ENCODE results near the gene ASPA.
"Not testable (repeated sequence)": the region's sequence is repeated elsewhere in the genome, so short reads cannot be mapped to it uniquely, and the experiment has no call there.

Gene ASPA

DNA sequence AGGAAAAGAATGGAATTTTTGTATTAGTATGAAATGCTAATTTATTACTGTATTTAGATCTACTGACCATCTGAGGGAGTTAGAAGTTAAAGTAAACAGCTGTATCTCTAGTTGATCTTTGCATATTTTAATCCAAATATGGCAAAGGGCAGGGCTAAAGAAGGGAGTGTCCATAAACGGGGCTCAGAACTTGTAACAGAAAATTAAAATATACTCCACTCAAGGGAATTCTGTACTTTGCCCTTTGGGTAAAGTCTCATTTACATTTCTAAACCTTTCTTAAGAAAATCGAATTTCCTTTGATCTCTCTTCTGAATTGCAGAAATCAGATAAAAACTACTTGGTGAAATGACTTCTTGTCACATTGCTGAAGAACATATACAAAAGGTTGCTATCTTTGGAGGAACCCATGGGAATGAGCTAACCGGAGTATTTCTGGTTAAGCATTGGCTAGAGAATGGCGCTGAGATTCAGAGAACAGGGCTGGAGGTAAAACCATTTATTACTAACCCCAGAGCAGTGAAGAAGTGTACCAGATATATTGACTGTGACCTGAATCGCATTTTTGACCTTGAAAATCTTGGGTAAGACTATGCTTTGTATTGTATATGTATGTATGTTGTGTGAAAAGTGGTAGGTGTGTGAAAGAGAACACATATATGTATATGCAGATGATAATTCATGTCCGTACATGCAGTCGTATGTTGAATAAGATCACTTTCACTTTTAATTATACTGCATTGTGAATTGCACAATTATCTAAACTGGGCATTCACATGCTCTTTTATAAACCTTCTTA, at the start of gene ASPA:
Gene ASPA (plus strand): TSS at position 186 of the 799 bp plus-strand sequence. CDS start 163 bp downstream, at position 349.
- no peak for DNase-seq

GRCh38 chr17:3433215-3433614, 42.6 kb upstream of the ASPA start:
- peak in 1 of 2 experiments; percentile 17 for DNase-seq

DNA sequence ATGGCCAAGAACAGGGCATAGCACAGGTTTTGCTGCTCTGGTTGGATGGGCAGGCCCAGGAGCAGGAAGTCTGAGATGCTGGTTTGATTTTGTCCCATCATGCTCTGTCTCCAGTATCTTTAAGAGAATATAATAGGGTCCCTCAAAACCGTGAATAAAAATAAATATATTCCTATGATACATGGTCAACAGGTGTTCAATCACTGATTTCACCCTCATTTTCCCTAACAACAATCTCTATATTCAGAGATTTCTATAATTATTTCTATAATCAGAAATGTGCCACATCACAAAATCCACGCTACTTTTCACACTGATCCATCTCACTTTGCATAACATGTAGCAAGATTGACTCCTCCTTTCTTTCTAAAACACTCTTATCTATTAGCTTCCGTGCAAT, 42.1 kb upstream of the ASPA start, which contains the start of gene OR1E2:
Gene OR1E2 (minus strand): TSS at position 101 of the 400 bp plus-strand sequence. CDS start 0 bp downstream, at position 101.
- DNase-seq: no peak

DNA sequence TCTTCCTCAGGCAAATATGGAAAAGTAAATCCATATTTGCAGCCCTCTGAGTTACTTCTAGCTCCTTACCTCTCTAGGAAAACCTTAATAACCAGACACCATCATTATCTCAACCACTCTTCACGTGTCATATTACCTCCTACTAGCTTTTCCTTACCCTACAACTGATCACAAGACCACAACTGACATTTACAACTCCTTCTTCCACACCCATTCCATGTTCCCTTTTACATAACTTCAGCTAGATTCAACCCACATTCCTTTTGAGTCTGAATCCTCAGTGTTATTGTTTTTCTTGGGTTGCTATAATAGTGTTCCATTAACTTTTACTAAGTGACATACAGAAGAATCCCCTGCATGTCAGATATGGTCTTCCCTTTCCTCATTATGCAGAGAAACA, 37.4 kb upstream of the ASPA start:
- DNase-seq: no peak

DNA sequence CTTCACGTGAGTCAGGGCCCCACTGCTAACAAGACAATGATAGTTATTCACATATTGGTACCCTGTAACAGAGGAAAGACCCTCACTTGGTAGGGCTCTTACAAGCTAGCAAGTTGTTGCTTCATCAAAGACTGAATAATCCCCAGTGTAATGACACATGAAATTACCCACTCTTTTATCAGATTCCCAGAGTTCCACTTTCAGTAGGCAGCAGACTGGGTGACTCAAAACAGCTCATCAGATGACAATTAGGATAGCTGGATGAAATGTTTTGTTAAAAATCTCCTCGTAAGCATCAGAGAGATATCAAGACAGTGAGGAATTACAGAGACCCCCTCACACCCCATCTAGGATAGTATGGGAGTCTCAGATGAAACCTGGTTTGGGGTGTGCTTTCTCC, 35.3 kb upstream of the ASPA start:
- no peak for DNase-seq

DNA sequence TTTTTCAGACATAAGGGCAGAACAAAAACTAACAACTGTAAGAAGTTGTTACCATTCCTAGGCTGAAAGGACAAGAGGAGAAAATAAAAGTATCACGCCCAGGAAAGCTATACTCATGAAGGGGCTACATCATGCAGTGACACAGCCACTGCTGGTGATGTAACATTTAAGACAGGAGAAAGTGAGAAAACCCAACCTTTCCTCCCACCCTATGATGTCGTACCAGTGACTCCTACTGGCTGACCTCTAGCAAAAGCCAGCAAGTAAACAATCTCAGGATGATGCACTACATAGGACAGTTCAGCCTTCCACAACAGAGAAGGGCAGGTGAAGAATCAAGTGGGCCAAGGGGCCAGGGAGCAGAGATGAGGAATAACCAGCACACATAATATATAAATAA, 28.2 kb upstream of the ASPA start:
- DNase-seq: no peak

GRCh38 chr17:3448059-3448665, 27.6 kb upstream of the ASPA start:
- DNase-seq: no peak

DNA sequence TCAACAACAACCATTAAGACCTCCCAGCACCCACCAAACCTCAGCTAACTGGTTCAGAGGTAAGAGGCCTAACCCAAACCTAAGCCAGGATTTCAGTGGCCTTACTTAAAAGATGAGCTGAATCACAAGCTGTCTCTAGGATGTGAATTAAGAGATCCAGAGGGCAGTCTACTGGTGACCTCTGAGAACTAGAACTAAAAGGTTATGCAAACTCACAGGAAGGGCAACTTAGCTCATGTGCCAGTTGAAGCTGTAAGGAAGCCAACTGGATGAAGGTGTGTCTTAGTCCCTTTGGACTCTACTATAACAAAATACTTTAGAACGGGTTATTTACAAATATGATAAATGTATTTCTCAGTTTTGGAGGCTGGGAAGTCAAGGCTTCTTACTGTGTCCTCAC, 9.4 kb upstream of the ASPA start:
- not testable (repeated sequence) for DNase-seq

- no peak for DNase-seq
Observed at GRCh38 chr17:3469529-3469928, 6.3 kb upstream of the ASPA start.

- no peak for DNase-seq
Observed at GRCh38 chr17:3471599-3471998, 4.2 kb upstream of the ASPA start, which contains the start of gene SPATA22. Gene SPATA22 (minus strand): TSS chr17:3471819. CDS start chr17:3469325, 2,494 bp downstream.

DNA sequence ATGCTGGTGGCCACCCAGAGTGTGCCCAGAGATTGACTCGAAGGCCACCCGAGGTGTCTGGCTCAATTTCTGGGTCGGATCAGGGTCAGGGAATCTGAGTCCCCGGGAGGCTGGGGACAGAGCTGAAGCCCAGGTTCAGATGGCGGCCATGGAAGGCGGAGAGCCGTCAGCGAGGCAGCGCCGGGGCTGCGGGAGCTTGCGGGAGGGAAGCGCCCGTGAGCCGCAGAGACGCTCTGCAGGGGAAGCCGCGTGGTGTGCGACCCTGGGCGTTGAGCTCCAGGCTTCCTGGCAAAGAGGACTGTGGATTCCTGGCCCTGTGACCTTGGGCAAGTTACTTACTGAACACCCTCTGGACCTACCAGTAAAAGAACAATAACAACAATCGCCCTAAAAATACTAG, 3.7 kb upstream of the ASPA start:
- DNase-seq: no peak

GRCh38 chr17:3474212-3474611, 1.6 kb upstream of the ASPA start:
- no peak for DNase-seq

DNA sequence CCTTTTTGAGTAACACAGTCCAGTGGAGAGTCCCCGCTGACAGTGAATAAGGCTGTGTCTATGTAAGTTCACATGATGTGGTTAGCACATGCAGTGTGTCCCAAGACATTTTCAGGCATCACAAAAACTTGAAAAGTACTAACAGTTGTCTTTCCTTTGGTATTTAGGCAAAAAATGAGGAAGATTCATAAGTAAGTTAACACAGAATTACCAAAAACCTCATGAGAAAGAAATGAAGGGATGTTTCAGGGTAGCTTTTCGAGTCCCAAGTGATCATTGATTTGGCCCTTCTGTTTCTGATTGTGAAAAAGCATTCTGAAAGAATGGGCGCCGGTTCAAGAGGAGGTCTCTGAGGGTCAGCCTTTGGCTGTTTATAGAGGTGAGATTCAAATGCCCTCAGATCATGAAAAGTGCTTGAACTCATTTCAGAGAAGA, 529 bp upstream of the ASPA start:
- DNase-seq: no peak

- no peak for DNase-seq
Observed at GRCh38 chr17:3479988-3480387, 4.2 kb downstream of the ASPA start.

DNA sequence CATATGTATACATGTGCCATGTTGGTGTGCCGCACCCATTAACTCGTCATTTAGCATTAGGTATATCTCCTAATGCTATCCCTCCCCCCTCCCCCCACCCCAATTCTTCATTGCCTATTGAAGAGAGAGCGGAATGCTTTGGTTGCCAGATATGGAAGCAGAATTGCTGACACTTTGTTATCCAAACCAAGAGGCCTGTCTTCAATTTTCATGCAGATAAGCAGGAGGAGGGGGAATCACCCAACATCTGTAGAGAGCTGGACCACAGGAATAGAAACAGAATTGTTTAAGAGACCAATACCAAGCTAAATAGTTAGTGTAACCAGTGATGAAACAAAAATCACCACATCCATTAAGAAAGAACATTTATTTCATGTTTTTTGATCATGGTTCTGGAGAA, 7.1 kb downstream of the ASPA start:
- no peak for DNase-seq

DNA sequence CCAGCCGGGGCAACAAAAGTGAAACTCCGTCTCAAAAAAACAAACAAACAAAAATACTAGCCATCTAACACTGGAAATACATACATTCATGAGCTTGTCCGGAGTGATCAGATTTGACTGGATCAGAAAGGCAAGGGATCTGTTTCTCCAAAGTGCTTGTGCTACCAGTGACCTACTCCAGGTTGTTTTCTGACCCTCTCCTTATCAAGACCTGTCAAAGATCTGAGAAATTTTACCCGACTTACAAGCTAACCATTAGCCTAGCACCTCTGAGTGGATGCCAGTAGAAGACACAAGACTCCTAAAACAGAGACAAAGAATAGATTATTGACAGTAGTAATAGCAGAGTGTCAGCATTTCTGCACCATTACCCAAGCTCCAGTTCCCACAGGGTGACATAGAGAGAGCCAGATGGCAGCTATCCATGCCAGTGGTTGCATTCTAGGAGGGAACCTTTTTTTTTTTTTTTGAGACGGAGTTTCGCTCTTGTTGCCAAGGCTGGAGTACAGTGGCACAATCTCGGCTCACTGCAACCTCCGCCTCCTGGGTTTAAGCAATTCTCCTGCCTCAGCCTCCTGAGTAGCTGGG, 9.8 kb downstream of the ASPA start:
- DNase-seq: no peak

- no peak for DNase-seq
Observed at GRCh38 chr17:3497101-3497500, 21.3 kb downstream of the ASPA start.

GRCh38 chr17:3501344-3501743, 25.5 kb downstream of the ASPA start:
- no peak for DNase-seq

DNA sequence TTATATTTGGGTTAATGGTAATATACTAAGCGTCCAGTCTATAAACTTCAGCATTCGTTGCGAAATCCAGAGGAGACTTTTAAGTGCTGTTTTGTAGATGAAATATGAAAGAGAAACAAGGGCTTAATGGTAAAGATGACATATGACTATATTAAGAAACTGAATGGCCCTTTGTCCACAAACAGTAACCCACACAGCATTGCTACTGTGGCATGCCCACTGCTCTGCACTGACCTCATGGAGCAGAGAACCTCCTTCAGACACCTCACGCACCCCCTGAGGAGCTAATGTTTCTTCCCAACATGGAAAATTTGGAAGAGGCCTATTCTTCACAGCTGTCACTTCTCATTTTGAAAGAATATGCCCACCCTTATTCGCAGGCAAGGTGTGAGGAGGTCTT, 26.7 kb downstream of the ASPA start:
- no peak for DNase-seq

GRCh38 chr17:3503285-3503684, 27.5 kb downstream of the ASPA start:
- no peak for DNase-seq

- no peak for DNase-seq
Observed at GRCh38 chr17:3505008-3505407, 29.2 kb downstream of the ASPA start.

DNA sequence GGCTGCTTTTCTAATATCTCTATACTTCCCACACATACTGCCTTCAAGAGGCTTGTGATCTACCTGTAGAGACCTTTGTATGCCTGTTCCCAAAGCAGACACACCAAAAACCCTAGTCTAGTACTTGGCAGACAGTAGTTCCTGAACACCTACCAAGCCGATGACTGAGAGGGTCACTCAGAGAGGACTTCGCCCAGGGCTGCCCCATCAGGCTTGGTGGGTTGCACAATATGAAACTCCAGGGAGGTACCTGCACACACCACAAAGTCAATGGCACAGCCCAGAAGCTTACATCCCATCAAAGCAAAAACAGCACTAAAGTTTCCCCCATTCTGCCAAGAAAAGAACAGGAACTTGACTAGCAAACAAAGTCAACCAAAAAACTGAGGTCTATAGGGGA, 30.3 kb downstream of the ASPA start:
- DNase-seq: no peak

GRCh38 chr17:3507071-3507470, 31.3 kb downstream of the ASPA start:
- no peak for DNase-seq

DNA sequence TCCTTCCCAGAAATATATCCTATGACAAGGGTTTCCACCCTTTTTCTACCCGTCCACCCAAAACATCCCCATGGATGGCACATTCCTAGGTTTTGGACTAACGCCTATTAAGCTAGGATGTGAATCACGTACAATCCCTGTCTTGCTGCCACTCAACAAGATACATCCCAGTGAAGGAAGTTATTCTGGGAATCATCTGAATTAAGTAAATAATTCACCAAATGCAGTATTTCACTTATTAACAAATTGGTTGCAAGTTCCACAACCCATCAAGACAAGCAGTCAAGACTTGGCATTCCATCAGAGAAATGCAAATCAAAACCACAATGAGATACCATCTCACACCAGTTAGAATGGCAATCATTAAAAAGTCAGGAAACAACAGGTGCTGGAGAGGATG, 32.1 kb downstream of the ASPA start:
- DNase-seq: no peak

Data from activated T-cell treated with anti-CD3 and anti-CD28 coated beads, Interleukin-2, amount 50 U/mL, for 48 hours (primary cell).